IMR-90 (cell line): ENCODE measurements around the gene CATSPERZ. TPM values are rescaled to one million over a fixed set of nuclear protein-coding genes. Genes with fewer than 3 reads are reported as not detected.
A peak's percentile ranks its signal among the peaks of the same experiment; 100 is the strongest.

Experiments
- ATAC-seq: fragments of 200-7000 bp; cut with Tn5 transposase; 2 replicates; pipeline ENCODE4 v1.9.1; 2020; ENCODE audit warnings: low read depth, mild to moderate bottlenecking, moderate library complexity
- BruUV-seq: library from RNA; stranded (reverse); fragments of 400-500 nt; replicated peaks from 2 replicates; lab custom pipeline; 2021; lab: Mats Ljungman, UMichigan
- CTCF ChIA-PET: fragments of 300-600 bp; formaldehyde crosslinking; extraction: SDS; loops from one replicate; lab custom pipeline; 2021; ENCODE audit warnings: antibody characterized with exemption; lab: Yijun Ruan, JAX
- POLR2A ChIA-PET: fragments of 300-600 bp; sonication (Branson Sonifier 250); formaldehyde crosslinking; loops from one replicate; lab custom pipeline; 2022; ENCODE audit warnings: antibody characterized with exemption; ENCODE audit not compliant: unreplicated experiment; lab: Charles Lee
- DNase-seq: peaks from one replicate; pipeline ENCODE4 v3.0.0; 2013
- H2AFZ ChIP-seq: replicated peaks from 2 replicates; pipeline ENCODE3; 2013; ENCODE audit warnings: low read length, mild to moderate bottlenecking; ENCODE audit not compliant: poor library complexity
- H2AK5ac ChIP-seq: 2 replicates; pipeline ENCODE4 v1.6.1; 2013; ENCODE audit warnings: low read depth, low read length, inconsistent platforms
- H2AK9ac ChIP-seq: replicated peaks from 2 replicates; pipeline ENCODE3; 2013; ENCODE audit warnings: mild to moderate bottlenecking, low read depth, low read length, moderate library complexity; ENCODE audit not compliant: poor library complexity
- H2BK120ac ChIP-seq: 2 replicates; pipeline ENCODE4 v1.6.1; 2013; ENCODE audit warnings: low read depth, low read length, inconsistent platforms
- H2BK15ac ChIP-seq: 3 replicates; pipeline ENCODE4 v1.6.1; 2013; ENCODE audit warnings: low read depth, low read length, inconsistent platforms
- H2BK20ac ChIP-seq: 2 replicates; pipeline ENCODE4 v1.6.1; 2013; ENCODE audit warnings: low read depth, mild to moderate bottlenecking, inconsistent platforms, low read length, moderate library complexity
- H2BK5ac ChIP-seq: 2 replicates; pipeline ENCODE4 v1.6.1; 2013; ENCODE audit warnings: mild to moderate bottlenecking, low read depth, low read length, inconsistent platforms; ENCODE audit not compliant: poor library complexity, severe bottlenecking
- H3K14ac ChIP-seq: replicated peaks from 2 replicates; pipeline ENCODE4 v1.6.1; 2013; ENCODE audit warnings: low read depth, low read length, inconsistent platforms
- H3K18ac ChIP-seq: 2 replicates; pipeline ENCODE4 v1.6.1; 2013; ENCODE audit warnings: low read depth, low read length, control low read depth
- H3K23ac ChIP-seq: 2 replicates; pipeline ENCODE4 v1.6.1; 2013; ENCODE audit warnings: low read depth, low read length, inconsistent platforms
- H3K27ac ChIP-seq: 2 replicates; pipeline ENCODE4 v1.5.1; 2013; ENCODE audit warnings: mild to moderate bottlenecking, control low read depth, low read length; ENCODE audit not compliant: insufficient read depth
- H3K27me3 ChIP-seq: 2 replicates; pipeline ENCODE4 v1.6.1; 2013; ENCODE audit warnings: low read length; ENCODE audit not compliant: control insufficient read depth, insufficient read depth
- H3K36me3 ChIP-seq: 2 replicates; pipeline ENCODE4 v1.6.1; 2013; ENCODE audit warnings: low read length, mixed read lengths; ENCODE audit not compliant: control insufficient read depth, insufficient read depth
- H3K4ac ChIP-seq: 2 replicates; pipeline ENCODE4 v1.6.1; 2013; ENCODE audit warnings: low read depth, low read length, inconsistent platforms
- H3K4me1 ChIP-seq: 2 replicates; pipeline ENCODE4 v1.6.1; 2013; ENCODE audit warnings: low read length, mixed read lengths; ENCODE audit not compliant: control insufficient read depth, insufficient read depth
- H3K4me2 ChIP-seq: 2 replicates; pipeline ENCODE4 v1.6.1; 2013; ENCODE audit warnings: low read depth, mild to moderate bottlenecking, control low read depth, low read length, moderate library complexity
- H3K4me3 ChIP-seq: 2 replicates; pipeline ENCODE4 v1.5.1; 2013; ENCODE audit warnings: low read depth, mild to moderate bottlenecking, control low read depth, low read length, moderate library complexity; ENCODE audit not compliant: insufficient read depth
- H3K56ac ChIP-seq: 2 replicates; pipeline ENCODE4 v1.6.1; 2013; ENCODE audit warnings: low read length, inconsistent platforms; ENCODE audit not compliant: insufficient read depth; ENCODE audit errors: extremely low read depth
- H3K79me1 ChIP-seq, 2 experiments: 2 replicates each; pipeline ENCODE4 v1.6.1; 2013; ENCODE audit warnings: low read length in 2 of 2, inconsistent platforms in 1 of 2, low read depth in 1 of 2
- H3K9ac ChIP-seq: 2 replicates; pipeline ENCODE4 v1.6.1; 2013; ENCODE audit warnings: low read depth, low read length, control low read depth
- H3K9me1 ChIP-seq: 2 replicates; pipeline ENCODE4 v1.6.1; 2013; ENCODE audit warnings: low read length, inconsistent platforms; ENCODE audit not compliant: insufficient read depth
- H3K9me3 ChIP-seq: 2 replicates; pipeline ENCODE4 v1.6.1; 2013; ENCODE audit warnings: low read length; ENCODE audit not compliant: control insufficient read depth, insufficient read depth
- H4K20me1 ChIP-seq: 2 replicates; pipeline ENCODE4 v1.6.1; 2013; ENCODE audit warnings: low read length, inconsistent platforms; ENCODE audit not compliant: insufficient read depth
- H4K5ac ChIP-seq: 2 replicates; pipeline ENCODE4 v1.6.1; 2013; ENCODE audit warnings: mild to moderate bottlenecking, low read depth, low read length, control low read depth
- H4K8ac ChIP-seq, 2 experiments: 2 replicates each; pipeline ENCODE4 v1.6.1; 2013; ENCODE audit warnings: low read depth in 2 of 2, low read length in 2 of 2, control low read depth in 1 of 2, inconsistent platforms in 1 of 2
- H4K91ac ChIP-seq: 2 replicates; pipeline ENCODE4 v1.6.1; 2013; ENCODE audit warnings: low read depth, low read length, inconsistent platforms; ENCODE audit not compliant: insufficient read depth
- CEBPB ChIP-seq: IDR thresholded peaks from 2 replicates; pipeline ENCODE4 v1.6.1; 2012; ENCODE audit warnings: low read depth, low read length, improper control_type of control experiment
- CHD1 ChIP-seq: IDR thresholded peaks from 2 replicates; pipeline ENCODE4 v1.6.1; 2012; ENCODE audit warnings: low read depth, low read length, improper control_type of control experiment
- FOS ChIP-seq: fragments of 150-350 bp; IDR thresholded peaks from 2 replicates; pipeline ENCODE4 v1.6.1; 2016; ENCODE audit warnings: low read depth, low read length
- MAFK ChIP-seq: IDR thresholded peaks from 2 replicates; pipeline ENCODE4 v1.6.1; 2012; ENCODE audit warnings: low read depth, low read length, improper control_type of control experiment
- MAZ ChIP-seq: IDR thresholded peaks from 2 replicates; pipeline ENCODE4 v1.6.1; 2012; ENCODE audit warnings: low read depth, mild to moderate bottlenecking, low read length, improper control_type of control experiment, moderate library complexity, borderline replicate concordance
- MXI1 ChIP-seq: IDR thresholded peaks from 2 replicates; pipeline ENCODE4 v1.6.1; 2012; ENCODE audit warnings: low read depth, mild to moderate bottlenecking, low read length, moderate library complexity, borderline replicate concordance
- NFE2L2 ChIP-seq: fragments of 150-350 bp; IDR thresholded peaks from 2 replicates; pipeline ENCODE4 v1.6.1; 2016; ENCODE audit warnings: low read depth, mild to moderate bottlenecking, low read length
- POLR2A ChIP-seq: IDR thresholded peaks from 2 replicates; pipeline ENCODE4 v1.6.1; 2012; ENCODE audit warnings: mild to moderate bottlenecking, low read depth, low read length
- RAD21 ChIP-seq: IDR thresholded peaks from 2 replicates; pipeline ENCODE4 v1.6.1; 2012; ENCODE audit warnings: low read length, improper control_type of control experiment
- RCOR1 ChIP-seq: IDR thresholded peaks from 2 replicates; pipeline ENCODE4 v1.6.1; 2012; ENCODE audit warnings: mild to moderate bottlenecking, low read length, improper control_type of control experiment; ENCODE audit not compliant: insufficient replicate concordance
- RFX5 ChIP-seq: IDR thresholded peaks from 2 replicates; pipeline ENCODE4 v1.8.0; 2012; ENCODE audit warnings: low read depth, mild to moderate bottlenecking, low read length, moderate library complexity
- SMC3 ChIP-seq: fragments of 150-350 bp; IDR thresholded peaks from 2 replicates; pipeline ENCODE4 v1.6.1; 2016; ENCODE audit warnings: low read depth, mild to moderate bottlenecking, antibody characterized with exemption, low read length, moderate library complexity
- WGBS, 2 experiments: methylation state at CpG; one replicate each; pipeline versions ENCODE4 v1.1.5 to v1.1.7; 2013; ENCODE audit warnings: missing lambda C conversion rate in 2 of 2; ENCODE audit not compliant: insufficient read length in 1 of 2; ENCODE audit errors: extremely low coverage in 2 of 2; 5-methylcytosine and 5-hydroxymethylcytosine counted together
- dilution Hi-C: fragments of 300-500 bp; cut with HindIII; formaldehyde crosslinking; loops from one replicate; pipeline ENCODE4 v1.14.3; 2018; ENCODE audit warnings: low sequenced_read_pairs; ENCODE audit not compliant: unreplicated experiment
- in situ Hi-C: fragments of 300-500 bp; cut with MboI; formaldehyde crosslinking; loops from 3 replicates; pipeline ENCODE4 v1.14.3; 2019; ENCODE audit warnings: low sequenced_read_pairs, inconsistent platforms, mixed read lengths
- intact Hi-C: fragments of 100-400 bp; cut with micrococcal nuclease; formaldehyde crosslinking; loops from 2 replicates; pipeline ENCODE4 v1.10.0; 2022
- polyA plus RNA-seq, 3 experiments: library from polyadenylated mRNA; depleted of rRNA; stranded (reverse); fragments of >200 nt; gene quantifications; 2 replicates each; pipeline ENCODE4 v1.2.3, GENCODE V29; 2012; ENCODE audit warnings: low replicate concordance in 1 of 3
- total RNA-seq: library from RNA; depleted of rRNA; stranded (reverse); fragments of >200 nt; gene quantifications from 2 replicates; pipeline ENCODE4 v1.2.3, GENCODE V29; 2012
- TF ChIP-seq, protein P1 (sequence below): fragments of 150-350 bp; IDR thresholded peaks from 2 replicates; pipeline ENCODE4 v1.6.1; 2017; ENCODE audit warnings: mild to moderate bottlenecking, antibody characterized with exemption, low read length, low read depth
- TF ChIP-seq, protein P2 (sequence below): fragments of 150-350 bp; IDR thresholded peaks from 2 replicates; pipeline ENCODE4 v1.6.1; 2016; ENCODE audit warnings: low read depth, mild to moderate bottlenecking, low read length, moderate library complexity, borderline replicate concordance

Gene CATSPERZ
- total and polyA plus RNA-seq, 2 of the 4 experiments (the other 2 are of a cell fraction), result not detected

DNA sequence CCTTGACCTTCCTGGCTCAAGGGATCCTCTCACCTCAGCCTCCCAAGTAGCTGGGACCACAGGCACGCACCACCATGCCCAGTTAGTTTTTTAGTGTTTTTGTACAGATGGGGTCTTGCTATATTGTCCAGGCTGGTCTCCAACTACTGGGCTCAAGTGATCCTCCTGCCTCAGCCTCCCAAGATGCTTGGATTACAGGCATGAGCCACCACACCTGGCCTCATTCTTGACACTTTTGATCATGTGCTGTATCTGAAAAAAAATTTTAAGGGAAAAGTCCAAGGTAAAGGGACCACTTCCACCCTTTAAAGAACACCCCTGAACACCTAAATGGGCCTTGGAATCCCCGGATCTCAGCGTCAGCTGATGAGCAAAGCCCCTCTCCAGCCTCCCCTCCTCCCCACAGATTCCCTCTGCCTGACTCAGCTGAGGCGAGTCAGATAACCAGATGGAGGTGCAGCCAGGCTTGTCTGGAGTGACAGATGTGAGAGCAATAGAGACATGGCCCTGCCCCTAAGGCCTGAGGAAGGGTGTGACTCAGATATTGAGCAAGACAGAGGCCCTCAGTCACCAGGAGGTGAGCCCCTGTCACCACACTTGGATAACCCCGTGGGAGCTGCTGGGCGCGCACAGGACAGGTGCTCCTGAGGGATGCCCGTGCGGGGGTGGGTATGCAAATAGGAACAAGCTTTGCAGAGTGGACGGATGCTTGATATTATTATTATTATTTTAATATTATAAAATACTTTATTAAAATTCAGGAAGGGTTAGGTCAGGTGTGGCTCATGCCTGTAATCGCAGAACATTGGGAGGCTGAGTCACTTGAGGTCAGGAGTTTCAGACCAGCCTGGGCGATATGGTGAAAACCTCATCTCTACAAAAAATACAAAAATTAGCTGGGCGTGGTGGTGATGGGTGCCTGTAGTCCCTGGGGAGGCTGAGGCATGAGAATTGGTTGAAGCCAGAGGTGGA is 34.9 kb downstream of the CATSPERZ start:
- Histone ChIP-seq H3K18ac (no peak overlapping the region), H2AFZ (peak overlapping the region; percentile 72), H3K23ac (no peak overlapping the region), H4K8ac (peak overlapping the region in 1 of 2 experiments; percentile 52; a peak in 1 of 4 replicates), H2AK5ac (peak overlapping the region; percentile 94), H3K4me2 (no peak overlapping the region), H2BK20ac (peak overlapping the region; percentile 83), H3K9me3 (no peaks in the 10 kb centered on the region), H4K91ac (peak overlapping the region; percentile 21; the same call in 1 of the 2 replicates), H3K4me1 (peaks cover 7% of the 10 kb centered on the region), H2AK9ac (peak overlapping the region; percentile 85), H3K56ac (no peak overlapping the region), H4K20me1 (0 out of 2 replicates have a peak, but pooled peaks cover 3% of the 10 kb centered on the region), H3K9ac (no peak overlapping the region), H3K36me3 (no peaks in the 10 kb centered on the region), H3K27ac (no peak overlapping the region), H3K79me1 (no peaks in the 10 kb centered on the region), H3K27me3 (peaks cover 5% of the 10 kb centered on the region; the same call in 1 of the 2 replicates), H4K5ac (0 out of 2 replicates have a peak overlapping the region, but pooled peaks have one; percentile 4), H3K4me3 (no peak overlapping the region), H2BK5ac (peak overlapping the region; percentile 44), H3K4ac (peak overlapping the region; percentile 33), H3K14ac (no peak overlapping the region; the same call in 1 of the 2 replicates), H3K9me1 (peaks cover 8% of the 10 kb centered on the region), H2BK15ac (peak overlapping the region; percentile 49; the same call in 1 of the 3 replicates), H2BK120ac (peak overlapping the region; percentile 44)
- ChIA-PET CTCF (interaction anchor here (1.3 kb wide), 1 partner anchor 30 kb away, joined by 3 read pairs; no protein-coding TSS in a partner anchor), POLR2A (interaction anchor here (0.6 kb wide), 1 partner anchor 17 kb away, joined by 3 read pairs; the partner anchor contains the start of gene PRDX5)
- in situ Hi-C loops (no loop called here), dilution Hi-C loops (no loop called here), intact Hi-C loops (no loop called here)
- no CpG with 5 or more reads among the region's 13 CpGs for WGBS, 2 experiments
- peak; percentile 90 for ATAC-seq
- DNase-seq, result peak; percentile 96
- no TSS peak for BruUV-seq
- TF ChIP-seq RCOR1, result peak; percentile 98
- TF ChIP-seq MAZ, result peak; percentile 82
- no peak for TF ChIP-seq CHD1
- TF ChIP-seq RFX5, result no peak
- peak; percentile 87 for TF ChIP-seq FOS
- TF ChIP-seq, protein P1, sequence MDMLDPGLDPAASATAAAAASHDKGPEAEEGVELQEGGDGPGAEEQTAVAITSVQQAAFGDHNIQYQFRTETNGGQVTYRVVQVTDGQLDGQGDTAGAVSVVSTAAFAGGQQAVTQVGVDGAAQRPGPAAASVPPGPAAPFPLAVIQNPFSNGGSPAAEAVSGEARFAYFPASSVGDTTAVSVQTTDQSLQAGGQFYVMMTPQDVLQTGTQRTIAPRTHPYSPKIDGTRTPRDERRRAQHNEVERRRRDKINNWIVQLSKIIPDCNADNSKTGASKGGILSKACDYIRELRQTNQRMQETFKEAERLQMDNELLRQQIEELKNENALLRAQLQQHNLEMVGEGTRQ, result peak; percentile 76
- no peak for TF ChIP-seq RAD21
- no peak for TF ChIP-seq POLR2A
- peak; percentile 99 for TF ChIP-seq CEBPB
- TF ChIP-seq MXI1, result no peak
- TF ChIP-seq, protein P2, sequence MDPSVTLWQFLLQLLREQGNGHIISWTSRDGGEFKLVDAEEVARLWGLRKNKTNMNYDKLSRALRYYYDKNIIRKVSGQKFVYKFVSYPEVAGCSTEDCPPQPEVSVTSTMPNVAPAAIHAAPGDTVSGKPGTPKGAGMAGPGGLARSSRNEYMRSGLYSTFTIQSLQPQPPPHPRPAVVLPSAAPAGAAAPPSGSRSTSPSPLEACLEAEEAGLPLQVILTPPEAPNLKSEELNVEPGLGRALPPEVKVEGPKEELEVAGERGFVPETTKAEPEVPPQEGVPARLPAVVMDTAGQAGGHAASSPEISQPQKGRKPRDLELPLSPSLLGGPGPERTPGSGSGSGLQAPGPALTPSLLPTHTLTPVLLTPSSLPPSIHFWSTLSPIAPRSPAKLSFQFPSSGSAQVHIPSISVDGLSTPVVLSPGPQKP, result no peak
- no peak for TF ChIP-seq SMC3
- peak; percentile 2; the same call in 1 of the 2 replicates for TF ChIP-seq NFE2L2
- TF ChIP-seq MAFK, result no peak; the same call in 1 of the 2 replicates
